Measurements from ENCODE around the gene PARD3B.

The PARD3B gene, protein sequence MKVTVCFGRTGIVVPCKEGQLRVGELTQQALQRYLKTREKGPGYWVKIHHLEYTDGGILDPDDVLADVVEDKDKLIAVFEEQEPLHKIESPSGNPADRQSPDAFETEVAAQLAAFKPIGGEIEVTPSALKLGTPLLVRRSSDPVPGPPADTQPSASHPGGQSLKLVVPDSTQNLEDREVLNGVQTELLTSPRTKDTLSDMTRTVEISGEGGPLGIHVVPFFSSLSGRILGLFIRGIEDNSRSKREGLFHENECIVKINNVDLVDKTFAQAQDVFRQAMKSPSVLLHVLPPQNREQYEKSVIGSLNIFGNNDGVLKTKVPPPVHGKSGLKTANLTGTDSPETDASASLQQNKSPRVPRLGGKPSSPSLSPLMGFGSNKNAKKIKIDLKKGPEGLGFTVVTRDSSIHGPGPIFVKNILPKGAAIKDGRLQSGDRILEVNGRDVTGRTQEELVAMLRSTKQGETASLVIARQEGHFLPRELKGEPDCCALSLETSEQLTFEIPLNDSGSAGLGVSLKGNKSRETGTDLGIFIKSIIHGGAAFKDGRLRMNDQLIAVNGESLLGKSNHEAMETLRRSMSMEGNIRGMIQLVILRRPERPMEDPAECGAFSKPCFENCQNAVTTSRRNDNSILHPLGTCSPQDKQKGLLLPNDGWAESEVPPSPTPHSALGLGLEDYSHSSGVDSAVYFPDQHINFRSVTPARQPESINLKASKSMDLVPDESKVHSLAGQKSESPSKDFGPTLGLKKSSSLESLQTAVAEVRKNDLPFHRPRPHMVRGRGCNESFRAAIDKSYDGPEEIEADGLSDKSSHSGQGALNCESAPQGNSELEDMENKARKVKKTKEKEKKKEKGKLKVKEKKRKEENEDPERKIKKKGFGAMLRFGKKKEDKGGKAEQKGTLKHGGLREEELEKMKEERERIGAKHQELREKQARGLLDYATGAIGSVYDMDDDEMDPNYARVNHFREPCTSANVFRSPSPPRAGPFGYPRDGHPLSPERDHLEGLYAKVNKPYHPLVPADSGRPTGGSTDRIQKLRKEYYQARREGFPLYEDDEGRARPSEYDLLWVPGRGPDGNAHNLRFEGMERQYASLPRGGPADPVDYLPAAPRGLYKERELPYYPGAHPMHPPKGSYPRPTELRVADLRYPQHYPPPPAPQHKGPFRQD (N-terminal part only)

DNA sequence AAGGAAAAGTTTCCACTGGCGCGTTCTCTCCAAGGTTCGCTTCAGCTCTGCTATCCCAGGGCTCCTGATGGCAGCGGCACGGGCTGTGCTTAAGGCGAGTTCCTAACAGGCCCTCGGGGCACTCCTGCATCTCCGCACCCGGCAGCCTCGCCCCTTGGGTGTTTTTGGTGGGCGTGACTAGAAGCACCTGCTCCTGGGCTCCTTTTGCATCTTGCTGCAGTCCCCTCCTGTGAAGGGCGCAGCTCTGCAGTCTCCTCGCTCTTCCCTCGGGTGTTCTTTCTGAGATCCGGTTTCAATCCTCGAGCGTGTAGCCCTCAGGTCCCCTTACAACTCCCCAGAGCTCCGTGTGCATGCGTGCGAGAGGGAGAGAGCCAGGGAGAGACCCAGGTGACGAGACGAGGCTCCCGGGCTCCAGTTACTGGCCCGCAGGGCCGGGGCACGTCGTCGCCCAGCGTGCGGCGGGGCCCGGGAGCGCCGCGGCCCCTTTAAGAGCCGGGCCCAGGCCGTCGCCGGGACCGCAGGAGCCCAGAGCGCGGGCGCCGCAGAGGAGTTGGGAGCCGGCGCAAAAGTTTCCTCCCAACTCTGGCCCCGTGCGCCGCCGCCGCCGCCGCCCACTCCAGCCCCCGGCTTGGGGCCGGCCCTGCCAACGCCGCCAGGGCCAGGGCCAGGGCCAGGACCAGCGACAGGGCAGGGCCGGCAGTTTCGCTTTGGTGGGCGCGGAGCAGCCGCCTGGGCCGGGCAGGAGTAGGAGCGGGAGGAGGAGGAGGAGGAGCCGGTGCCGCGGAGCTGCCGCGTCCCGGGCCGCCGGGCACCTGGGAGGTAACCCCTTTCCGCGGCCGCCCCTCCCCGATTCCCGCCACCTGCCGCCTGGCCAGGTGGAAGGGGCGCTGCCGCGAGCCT is at the start of gene PARD3B:
Gene PARD3B, plus strand, starts transcription at position 515 of the 900 bp plus-strand sequence. CDS start 525 bp downstream, outside the sequence.
- ATAC-seq (replicated peaks) (peak; percentile 80 to 86), DNase-seq (no peak)
- Mint-ChIP-seq H3K27me3 (peaks cover 29 to 40% of the 10 kb centered on the region in 2 donors), H3K4me1 (peaks cover 10 to 11% of the 10 kb centered on the region in 2 donors), H3K9me3 (no peaks in the 10 kb centered on the region), H3K36me3 (no peaks in the 10 kb centered on the region), H3K4me3 (peak within 1 kb of the TSS; percentile 83 to 87), H3K27ac (peak within 1 kb of the TSS; percentile 53)

DNA sequence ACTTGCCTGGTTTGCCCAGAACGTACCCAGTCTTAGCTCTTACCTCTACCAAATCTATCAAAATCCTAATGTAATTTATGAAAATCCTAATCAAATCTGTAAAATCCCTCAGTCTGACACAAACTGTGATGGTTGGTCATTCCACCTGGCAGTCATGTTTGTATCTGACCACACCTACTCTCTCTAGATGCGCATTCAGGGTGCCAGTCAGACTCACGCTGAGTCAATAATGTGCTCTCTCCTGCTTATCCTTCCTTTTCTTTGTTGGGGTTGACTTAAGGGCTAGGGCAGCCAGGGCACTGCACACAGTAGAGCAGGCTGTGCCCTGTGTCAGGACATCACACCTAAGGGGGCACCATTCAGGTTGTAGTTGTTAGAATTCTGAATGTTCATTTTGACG is 48.5 kb upstream of the PARD3B start:
- H3K27me3 Mint-ChIP-seq, result no peaks in the 10 kb centered on the region
- H3K4me3 Mint-ChIP-seq, result no peak overlapping the region
- no peak for DNase-seq
- ATAC-seq (replicated peaks), result no peak
- H3K36me3 Mint-ChIP-seq, result no peaks in the 10 kb centered on the region
- no peaks in the 10 kb centered on the region for H3K4me1 Mint-ChIP-seq
- peaks cover 0 to 1% of the 10 kb centered on the region in 2 donors for H3K9me3 Mint-ChIP-seq
- no peak overlapping the region for H3K27ac Mint-ChIP-seq

DNA sequence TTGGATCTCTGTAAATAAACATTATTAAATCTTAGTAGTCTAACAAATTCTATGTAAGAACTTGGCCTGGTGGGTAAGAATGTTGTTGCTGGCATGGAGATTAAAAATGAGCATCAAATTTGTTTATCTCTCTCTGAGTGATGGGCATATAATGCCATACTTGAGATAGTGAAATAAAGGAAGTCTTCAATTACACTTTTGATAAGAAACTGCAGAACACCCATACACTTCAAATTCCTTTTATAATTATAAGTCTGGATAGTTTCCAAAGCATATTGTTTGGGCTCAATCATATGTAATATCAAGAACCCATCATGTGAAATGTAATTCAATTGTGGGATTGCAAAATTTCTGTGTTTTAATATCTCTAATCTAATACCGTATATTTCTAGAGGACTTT is 47.4 kb upstream of the PARD3B start:
- Mint-ChIP-seq H3K4me1 (no peaks in the 10 kb centered on the region), H3K9me3 (peaks cover 0 to 1% of the 10 kb centered on the region in 2 donors), H3K36me3 (no peaks in the 10 kb centered on the region), H3K4me3 (no peak overlapping the region), H3K27me3 (no peaks in the 10 kb centered on the region), H3K27ac (no peak overlapping the region)
- DNase-seq, result no peak
- ATAC-seq (replicated peaks), result no peak

DNA sequence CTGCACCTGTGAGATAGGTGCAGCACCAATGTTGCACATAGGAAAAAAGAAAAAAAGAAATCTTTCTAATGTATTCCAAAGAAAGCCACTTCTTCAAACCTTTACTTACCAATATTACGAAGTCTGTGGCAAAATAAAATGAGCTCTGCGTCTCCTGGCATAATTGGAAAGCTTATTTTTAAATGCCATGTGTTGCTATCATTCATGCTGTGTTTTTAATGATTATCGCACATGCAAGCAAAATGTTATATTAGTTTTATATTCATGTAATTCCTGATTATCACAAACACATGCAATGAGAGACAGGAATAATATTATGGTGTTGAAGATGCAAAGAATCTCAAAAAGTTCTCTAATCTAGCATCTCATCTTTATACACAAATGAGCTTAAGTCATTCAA is 47.0 kb upstream of the PARD3B start:
- DNase-seq (no peak), ATAC-seq (replicated peaks) (no peak)
- Mint-ChIP-seq H3K4me3 (no peak overlapping the region), H3K27me3 (no peaks in the 10 kb centered on the region), H3K4me1 (no peaks in the 10 kb centered on the region), H3K27ac (no peak overlapping the region), H3K36me3 (no peaks in the 10 kb centered on the region), H3K9me3 (peaks cover 0 to 1% of the 10 kb centered on the region in 2 donors)

DNA sequence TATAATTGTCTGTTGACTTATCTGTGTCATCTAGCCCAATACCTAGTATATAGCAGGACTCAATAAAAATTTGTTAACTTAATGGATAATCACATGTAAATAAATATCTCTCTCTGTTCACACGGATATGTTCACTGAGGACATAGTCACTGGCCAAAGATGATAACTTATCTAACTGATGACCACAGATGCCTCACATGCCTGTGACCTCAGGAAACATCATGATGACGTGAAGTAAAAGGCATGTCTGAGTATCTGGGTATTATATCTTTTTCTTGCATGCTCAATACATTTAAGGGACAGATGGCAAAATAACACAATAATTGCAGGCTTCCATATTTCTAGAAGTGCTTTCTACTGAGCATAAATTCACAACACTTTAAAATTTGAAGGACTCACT is 41.4 kb upstream of the PARD3B start:
- Mint-ChIP-seq H3K27me3 (no peaks in the 10 kb centered on the region), H3K4me3 (no peak overlapping the region), H3K9me3 (no peaks in the 10 kb centered on the region), H3K4me1 (no peaks in the 10 kb centered on the region), H3K36me3 (no peaks in the 10 kb centered on the region), H3K27ac (no peak overlapping the region)
- ATAC-seq (replicated peaks) (no peak), DNase-seq (no peak)

DNA sequence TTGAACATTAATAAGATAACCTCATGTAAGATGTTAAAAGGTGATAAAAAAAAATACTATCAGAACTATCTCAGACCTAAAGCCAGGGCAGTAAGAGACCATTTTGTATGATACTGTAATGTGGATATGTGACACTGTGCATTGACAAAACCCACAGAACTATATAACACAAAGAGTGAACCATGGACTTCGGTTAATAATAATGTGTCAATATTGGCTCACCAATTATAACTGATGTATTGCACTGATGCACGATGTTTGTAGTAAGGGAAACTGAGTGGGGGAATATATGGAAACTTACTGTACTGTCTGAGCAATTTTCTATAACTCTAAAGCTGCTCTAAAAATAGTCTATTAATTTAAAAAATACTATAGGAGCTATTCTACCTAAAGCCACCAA is 40.7 kb upstream of the PARD3B start:
- Mint-ChIP-seq H3K27ac (no peak overlapping the region), H3K4me3 (no peak overlapping the region), H3K4me1 (no peaks in the 10 kb centered on the region), H3K36me3 (no peaks in the 10 kb centered on the region), H3K9me3 (no peaks in the 10 kb centered on the region), H3K27me3 (no peaks in the 10 kb centered on the region)
- DNase-seq (no peak), ATAC-seq (replicated peaks) (no peak)

DNA sequence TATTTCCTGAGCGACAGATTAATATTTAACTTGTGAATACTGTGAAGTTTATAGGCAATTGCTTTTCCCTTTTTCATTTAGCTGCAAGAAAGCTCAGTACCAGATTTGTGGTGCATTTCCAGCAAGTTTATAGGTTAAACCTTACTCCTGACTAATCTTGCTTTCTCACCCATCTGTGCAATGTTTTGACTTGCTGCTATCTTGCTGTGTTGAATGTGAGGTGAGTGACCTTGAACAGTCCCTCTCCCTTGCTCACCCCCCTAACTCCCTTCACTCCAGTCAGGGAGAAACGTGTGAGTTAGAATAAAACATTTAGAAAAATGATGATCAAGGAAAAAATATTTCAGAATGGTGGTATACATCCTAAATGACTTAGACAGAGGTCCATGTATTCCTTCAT is 39.8 kb upstream of the PARD3B start:
- Mint-ChIP-seq H3K36me3 (no peaks in the 10 kb centered on the region), H3K4me3 (no peak overlapping the region), H3K27ac (no peak overlapping the region), H3K27me3 (no peaks in the 10 kb centered on the region), H3K9me3 (peaks cover 0 to 1% of the 10 kb centered on the region in 2 donors), H3K4me1 (no peaks in the 10 kb centered on the region)
- no peak for DNase-seq
- no peak for ATAC-seq (replicated peaks)

DNA sequence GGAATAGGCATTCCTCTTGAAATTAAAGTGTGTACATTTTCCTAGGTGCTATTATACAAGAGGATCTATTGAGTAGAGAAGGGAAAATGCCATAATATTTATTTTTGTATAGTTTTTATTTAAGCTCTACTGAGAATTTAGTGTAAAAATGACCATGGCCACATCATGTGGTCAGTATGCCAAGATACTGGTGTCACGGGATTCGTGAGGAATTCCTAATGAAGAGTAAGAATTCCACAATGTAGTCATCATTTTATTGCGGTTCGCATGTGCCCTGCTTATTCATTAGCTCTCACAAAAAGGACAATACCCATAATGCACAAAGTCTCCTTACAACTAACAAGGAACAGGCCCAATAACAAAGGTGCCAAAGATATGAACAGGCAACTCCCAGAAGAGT is 39.3 kb upstream of the PARD3B start:
- H3K36me3 Mint-ChIP-seq, result no peaks in the 10 kb centered on the region
- ATAC-seq (replicated peaks), result no peak
- H3K4me3 Mint-ChIP-seq, result no peak overlapping the region
- H3K4me1 Mint-ChIP-seq, result no peaks in the 10 kb centered on the region
- H3K9me3 Mint-ChIP-seq, result peaks cover 0 to 1% of the 10 kb centered on the region in 2 donors
- DNase-seq, result no peak
- no peak overlapping the region for H3K27ac Mint-ChIP-seq
- no peaks in the 10 kb centered on the region for H3K27me3 Mint-ChIP-seq

DNA sequence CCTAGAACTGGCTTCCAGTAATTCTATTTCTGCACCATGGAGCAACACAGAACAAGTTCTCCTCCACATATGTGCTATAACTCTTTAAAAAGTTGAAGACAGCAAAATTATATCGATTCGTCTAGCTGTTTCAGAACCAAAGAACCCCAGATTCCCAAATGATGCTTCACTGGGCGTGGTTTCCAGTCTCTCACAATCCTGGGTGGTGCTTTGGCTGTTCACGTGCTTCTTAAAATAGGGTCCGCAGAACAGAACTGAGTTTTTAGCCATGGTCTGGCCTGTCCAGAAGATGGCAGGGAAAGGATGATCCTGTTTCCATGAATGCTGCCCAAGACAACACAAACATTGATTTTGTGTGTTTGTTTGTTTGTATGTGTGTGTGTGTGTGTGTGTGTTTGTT is 37.6 kb upstream of the PARD3B start:
- H3K27me3 Mint-ChIP-seq, result no peaks in the 10 kb centered on the region
- H3K4me3 Mint-ChIP-seq, result no peak overlapping the region
- H3K27ac Mint-ChIP-seq, result no peak overlapping the region
- H3K4me1 Mint-ChIP-seq, result no peaks in the 10 kb centered on the region
- H3K36me3 Mint-ChIP-seq, result no peaks in the 10 kb centered on the region
- peaks cover 0 to 1% of the 10 kb centered on the region in 2 donors for H3K9me3 Mint-ChIP-seq
- no peak for DNase-seq
- ATAC-seq (replicated peaks), result no peak

DNA sequence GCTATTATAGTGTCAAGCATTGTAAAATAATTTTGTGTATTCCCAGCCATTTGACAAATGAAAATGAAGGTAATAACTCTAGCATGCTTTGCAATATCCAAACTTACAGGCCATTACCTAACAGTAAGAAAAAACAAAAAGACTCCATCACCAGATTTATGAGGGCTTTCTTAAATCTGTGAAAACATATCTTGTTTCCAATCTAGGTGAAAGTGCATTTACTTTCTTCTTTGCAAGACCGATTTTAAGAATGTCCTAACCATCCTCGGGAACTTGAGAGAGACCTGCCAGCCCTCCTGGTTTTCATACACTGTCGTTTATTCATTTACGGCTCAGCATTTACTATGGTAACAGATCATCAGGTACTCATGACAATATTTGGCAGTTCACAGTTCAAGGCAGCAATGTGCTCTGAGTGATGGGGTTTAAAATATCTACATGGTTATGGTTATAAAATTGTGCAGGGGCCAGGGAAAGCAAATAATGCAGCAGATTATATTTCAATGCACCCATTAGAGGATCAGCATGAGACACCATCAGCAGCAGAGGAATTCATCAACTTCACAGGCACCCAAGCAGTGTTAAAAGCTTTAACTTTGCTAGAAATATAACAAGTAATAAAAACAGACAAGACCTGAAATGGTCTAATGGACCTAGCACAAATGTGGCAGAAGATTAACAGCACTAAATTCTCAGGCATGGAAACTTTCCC is 34.4 kb upstream of the PARD3B start:
- no peak for ATAC-seq (replicated peaks)
- Mint-ChIP-seq H3K36me3 (no peaks in the 10 kb centered on the region), H3K4me1 (no peaks in the 10 kb centered on the region), H3K27ac (no peak overlapping the region), H3K9me3 (peaks cover 0 to 4% of the 10 kb centered on the region in 2 donors), H3K4me3 (no peak overlapping the region), H3K27me3 (no peaks in the 10 kb centered on the region)
- DNase-seq, result no peak

DNA sequence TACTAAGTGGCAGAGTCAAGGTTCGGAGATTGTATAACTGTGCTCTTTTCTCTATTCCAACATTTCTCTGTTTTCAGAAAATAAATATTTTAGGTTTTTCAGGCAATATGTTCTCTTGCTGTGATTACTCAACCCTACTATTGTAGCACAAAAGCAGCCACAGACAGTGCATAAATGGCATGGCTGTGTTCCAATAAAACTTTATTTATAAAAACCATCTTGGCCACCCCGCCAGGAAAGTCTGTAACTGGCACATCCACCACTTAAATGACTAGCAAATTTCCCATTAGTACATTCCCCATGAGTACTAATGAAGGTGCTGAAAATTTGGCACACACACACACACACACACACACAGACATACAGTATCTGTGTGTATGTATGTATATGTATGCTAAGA is 30.8 kb upstream of the PARD3B start:
- Mint-ChIP-seq H3K36me3 (no peaks in the 10 kb centered on the region), H3K4me1 (no peaks in the 10 kb centered on the region), H3K27me3 (no peaks in the 10 kb centered on the region), H3K9me3 (peaks cover 4% of the 10 kb centered on the region in 2 donors), H3K27ac (no peak overlapping the region), H3K4me3 (no peak overlapping the region)
- no peak for DNase-seq
- ATAC-seq (replicated peaks), result no peak

DNA sequence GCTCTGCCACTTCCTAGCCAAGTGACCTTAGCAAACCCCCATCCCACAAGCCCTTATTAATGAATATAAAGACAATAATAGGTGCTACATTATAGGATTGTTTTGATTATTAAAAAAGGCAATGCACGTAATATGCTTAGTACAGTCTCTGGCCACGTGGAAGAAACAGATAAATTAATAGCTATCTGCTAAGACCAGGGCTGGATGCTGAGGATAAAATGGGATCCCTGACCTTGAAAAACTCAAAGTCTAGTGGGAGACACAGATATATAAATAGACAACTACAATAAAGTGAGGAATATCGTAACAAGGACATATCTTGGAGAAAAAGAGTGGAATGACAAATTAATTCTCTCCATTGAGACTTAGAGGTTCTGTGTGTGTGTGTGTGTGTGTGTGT is 29.9 kb upstream of the PARD3B start:
- Mint-ChIP-seq H3K4me3 (no peak overlapping the region), H3K4me1 (no peaks in the 10 kb centered on the region), H3K27me3 (no peaks in the 10 kb centered on the region), H3K9me3 (peaks cover 3 to 4% of the 10 kb centered on the region in 2 donors), H3K36me3 (no peaks in the 10 kb centered on the region), H3K27ac (no peak overlapping the region)
- ATAC-seq (replicated peaks), result no peak
- DNase-seq, result no peak

DNA sequence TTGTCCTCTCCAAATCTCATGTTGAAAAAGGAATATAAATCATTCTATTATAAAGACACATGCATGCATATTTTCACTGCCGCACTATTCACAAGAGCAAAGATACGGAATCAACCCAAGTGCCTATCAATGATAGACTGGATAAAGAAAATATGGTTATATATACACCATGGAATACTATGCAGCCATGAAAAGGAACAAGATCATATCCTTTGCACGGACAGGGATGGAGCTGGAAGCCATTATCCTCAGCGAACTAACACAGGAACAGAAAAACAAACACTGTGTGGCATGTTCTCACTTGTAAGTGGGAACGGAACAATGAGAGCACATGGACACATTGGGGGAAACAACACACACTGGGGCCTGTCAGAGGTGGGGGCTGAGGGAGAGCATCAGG is 28.1 kb upstream of the PARD3B start:
- no peak for DNase-seq
- H3K27ac Mint-ChIP-seq, result no peak overlapping the region
- H3K4me1 Mint-ChIP-seq, result no peaks in the 10 kb centered on the region
- H3K4me3 Mint-ChIP-seq, result no peak overlapping the region
- no peak for ATAC-seq (replicated peaks)
- no peaks in the 10 kb centered on the region for H3K27me3 Mint-ChIP-seq
- H3K36me3 Mint-ChIP-seq, result no peaks in the 10 kb centered on the region
- peaks cover 3 to 4% of the 10 kb centered on the region in 2 donors for H3K9me3 Mint-ChIP-seq

All from stimulated activated naive B cell treated with anti-CD40 and anti-IgM and Interleukin-4, amounts not matched to agents 10 μg/mL and 1 μg/mL and 100 μg/mL, for 72 hours (primary cell).